NCI-H2171 treated with DMSO at 0.1 percent for 48 hours (cell line): ENCODE data around the gene CDC42BPA.
A peak's percentile ranks its signal among the peaks of the same experiment; 100 is the strongest.

ENCODE experiments used
- DNase-seq: peaks from one replicate; lab custom pipeline; 2025; lab: John Stamatoyannopoulos, UW

The CDC42BPA gene

GRCh38 chr1:226943927-226944326 lies 374.4 kb downstream of the CDC42BPA start:
- DNase-seq, result no peak

- no peak for DNase-seq
These were observed 375.1 kb downstream of the CDC42BPA start for GRCh38 chr1:226943156-226943555.

- no peak for DNase-seq
These were observed 375.9 kb downstream of the CDC42BPA start for GRCh38 chr1:226942392-226942791.

GRCh38 chr1:226940806-226941067 lies 377.6 kb downstream of the CDC42BPA start:
- DNase-seq, result no peak

GRCh38 chr1:226940029-226940805 lies 378.1 kb downstream of the CDC42BPA start, which contains the start of gene COQ8A:
Gene COQ8A (plus strand): TSS chr1:226940294. CDS start chr1:226961386, 21,092 bp downstream.
- peak; percentile 100 for DNase-seq
